T47D (cell line): Measurements from ENCODE around the gene TINAG.
"Not testable (repeated sequence)": the region's sequence is repeated elsewhere in the genome, so short reads cannot be mapped to it uniquely, and the experiment has no call there.

Source experiments
- DNase-seq, 2 experiments: peaks; one replicate each; pipeline versions ENCODE4 v3.0.0 to v3.0.0-alpha.2; 2011 to 2012; ENCODE audit warnings: low read depth in 1 of 2, low spot score in 1 of 2
- JUND ChIP-seq: IDR thresholded peaks from 2 replicates; pipeline ENCODE4 v1.6.1; 2012; ENCODE audit warnings: low read depth
- in situ Hi-C: cut with HindIII; loops from 2 replicates; pipeline ENCODE4 v1.10.0; 2016; ENCODE audit warnings: low sequenced_read_pairs, low pct_unique_long_range_greater_than_20kb

The TINAG gene

GRCh38 chr6:54327631-54328030 is 19.4 kb downstream of the TINAG start:
- TF ChIP-seq JUND = no peak
- no peak for DNase-seq
- in situ Hi-C loops = no loop called here

- DNase-seq, in situ Hi-C loops: not testable (repeated sequence)
Measured at GRCh38 chr6:54331571-54331970, 23.3 kb downstream of the TINAG start.

DNA sequence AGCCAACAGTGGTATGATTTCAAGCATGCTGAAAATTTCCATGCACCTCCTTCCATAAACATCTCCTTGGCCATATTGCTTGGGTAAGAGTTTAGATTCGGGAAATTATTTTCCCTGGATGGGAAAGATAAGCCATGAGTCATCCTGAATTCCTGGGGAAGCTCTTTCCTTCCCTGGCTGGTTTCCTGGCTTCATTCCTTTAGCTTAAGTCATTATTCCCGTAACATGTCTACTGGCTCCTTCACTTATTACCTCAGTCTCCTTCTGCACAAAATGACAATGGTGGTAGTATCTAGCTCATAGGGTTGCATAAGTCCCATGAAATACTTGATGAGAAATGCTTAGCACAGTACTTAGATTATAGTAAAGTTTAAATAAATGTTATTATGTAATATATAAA is 27.6 kb downstream of the TINAG start:
- TF ChIP-seq JUND = no peak
- in situ Hi-C loops = no loop called here
- DNase-seq = peak in 1 of 2 experiments; percentile 5

DNA sequence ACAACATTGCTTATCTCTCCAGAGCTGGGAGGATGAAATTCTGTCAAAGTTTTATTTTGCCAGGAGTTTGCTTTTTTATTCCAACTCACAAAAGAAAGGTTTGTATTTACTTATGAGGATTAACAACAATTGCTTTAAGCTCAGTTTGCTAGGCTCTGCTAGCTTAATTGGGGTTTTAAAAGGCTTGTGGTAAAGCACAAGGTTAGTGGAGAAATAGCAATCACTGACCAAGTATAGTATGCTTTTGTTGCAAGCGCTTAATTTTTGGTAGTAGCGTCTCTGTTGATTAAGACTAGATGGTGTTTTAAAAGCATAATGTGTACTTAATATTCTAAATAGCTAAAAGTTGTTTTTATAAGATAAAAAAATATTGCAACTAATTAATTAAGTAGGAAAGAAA is 45.7 kb downstream of the TINAG start:
- TF ChIP-seq JUND = no peak
- in situ Hi-C loops = no loop called here
- no peak for DNase-seq

DNA sequence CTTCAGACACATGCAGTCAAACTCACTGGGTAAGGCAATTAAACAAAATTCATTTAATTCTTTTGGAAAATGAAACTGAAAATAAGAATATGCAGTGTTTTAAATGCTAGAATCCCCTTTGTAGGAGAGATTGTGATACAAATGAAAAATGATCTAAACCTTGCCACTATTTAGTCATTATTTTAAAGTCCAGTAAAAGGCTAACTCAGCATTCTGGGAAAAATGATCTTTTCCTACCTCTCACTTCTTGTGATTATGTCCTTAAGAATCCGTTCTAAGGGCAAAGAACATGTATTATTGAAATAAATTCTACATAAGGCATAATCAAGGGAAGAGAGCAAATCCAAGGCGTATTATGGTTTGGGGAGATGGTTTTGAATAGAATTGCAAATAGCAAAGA is 46.4 kb downstream of the TINAG start:
- no peak for TF ChIP-seq JUND
- no peak for DNase-seq
- in situ Hi-C loops = no loop called here

GRCh38 chr6:54357141-54357540 is 48.9 kb downstream of the TINAG start:
- TF ChIP-seq JUND = no peak

DNA sequence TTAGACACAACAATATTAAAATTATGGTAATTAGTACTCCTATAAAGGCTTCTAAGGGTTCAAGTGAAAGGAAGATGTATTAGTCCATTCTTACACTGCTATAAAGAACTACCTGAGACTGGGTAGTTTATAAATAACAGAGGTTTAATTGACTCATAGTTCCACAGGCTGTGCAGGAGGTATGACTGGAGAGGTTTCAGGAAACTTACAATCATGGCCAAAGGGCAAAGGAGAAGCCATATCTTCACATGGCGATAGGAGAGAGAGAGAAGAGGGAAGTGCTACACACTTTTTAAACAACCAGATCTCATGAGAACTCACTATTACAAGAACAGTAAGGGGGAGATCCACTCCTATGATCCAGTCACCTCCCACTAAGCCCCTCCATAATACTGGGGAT is 52.9 kb downstream of the TINAG start:
- no peak for DNase-seq
- in situ Hi-C loops = no loop called here
- no peak for TF ChIP-seq JUND

More at GRCh38 chr6:54357141-54357540, 48.9 kb downstream of the TINAG start:
- no peak for DNase-seq
- in situ Hi-C loops = no loop called here

DNA sequence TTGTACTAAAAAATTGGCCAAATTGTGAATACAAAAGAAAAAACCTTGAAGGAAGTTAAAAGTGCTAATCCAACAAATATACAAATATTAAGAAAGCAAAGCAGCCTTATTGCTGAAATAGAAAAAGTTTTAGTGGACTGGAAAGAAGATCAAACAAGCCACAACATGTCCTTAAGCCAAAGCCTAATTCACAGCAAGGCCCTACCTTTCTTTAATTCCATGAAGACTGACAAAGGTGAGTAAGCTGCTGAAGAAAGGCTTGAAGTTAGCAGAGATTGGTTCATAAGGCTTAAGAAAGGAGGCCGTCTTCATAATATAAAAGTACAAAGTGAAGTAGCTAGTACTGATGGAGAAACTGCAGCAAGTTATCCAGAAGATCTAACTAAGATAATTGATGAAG is 53.5 kb downstream of the TINAG start:
- no peak for TF ChIP-seq JUND
- in situ Hi-C loops = no loop called here
- no peak for DNase-seq

DNA sequence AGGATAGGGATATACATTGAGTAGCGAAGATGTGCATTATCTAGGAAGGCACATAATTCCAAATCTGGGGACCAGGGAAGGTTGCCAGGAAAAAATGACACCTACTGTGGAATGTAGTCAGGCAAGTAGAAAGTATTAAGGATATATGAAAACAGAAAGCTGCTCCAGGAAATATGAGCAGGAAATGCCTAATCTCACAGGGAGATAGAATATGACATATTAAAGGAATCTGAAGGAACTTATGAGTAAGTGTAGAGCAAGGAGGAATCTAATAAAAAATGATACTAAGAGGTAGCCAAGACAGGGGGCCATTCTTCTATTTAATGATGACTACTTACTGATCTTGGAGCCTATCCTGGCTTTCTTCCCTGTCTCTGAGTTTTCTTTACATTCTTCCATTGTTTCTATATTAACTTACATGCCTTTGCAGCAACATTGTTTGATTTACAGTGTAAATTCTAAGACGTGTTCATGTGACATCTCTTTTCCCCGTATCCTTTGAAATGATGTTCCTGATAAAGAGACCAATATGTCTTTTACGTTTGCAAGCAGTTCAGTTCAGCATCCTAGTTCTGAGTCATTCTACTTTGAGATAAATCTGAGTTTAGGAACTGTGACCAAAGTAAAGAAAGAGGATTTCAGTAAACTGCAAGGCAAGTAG is 58.6 kb downstream of the TINAG start:
- TF ChIP-seq JUND = no peak
- in situ Hi-C loops = no loop called here
- DNase-seq = peak in 1 of 2 experiments; percentile 7

DNA sequence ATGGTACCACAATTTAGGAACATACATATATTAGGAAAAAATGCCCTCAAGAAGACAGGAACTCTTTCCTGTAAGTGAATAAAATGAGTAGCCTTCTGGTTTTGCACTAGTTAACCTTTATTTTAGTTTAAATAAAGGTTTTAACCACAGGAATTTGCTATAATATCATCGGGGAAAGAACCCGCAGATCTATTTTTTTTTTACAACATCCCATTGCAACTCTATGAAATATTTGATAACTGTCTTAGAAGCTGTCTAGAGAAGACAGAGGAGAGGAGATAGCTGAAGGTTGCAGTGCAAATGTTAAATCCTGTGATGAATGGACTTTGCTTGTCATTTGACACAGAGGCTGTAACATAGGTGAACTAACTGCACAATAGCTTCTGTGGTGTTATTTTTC is 69.5 kb downstream of the TINAG start:
- no peak for DNase-seq
- in situ Hi-C loops = no loop called here
- no peak for TF ChIP-seq JUND

DNA sequence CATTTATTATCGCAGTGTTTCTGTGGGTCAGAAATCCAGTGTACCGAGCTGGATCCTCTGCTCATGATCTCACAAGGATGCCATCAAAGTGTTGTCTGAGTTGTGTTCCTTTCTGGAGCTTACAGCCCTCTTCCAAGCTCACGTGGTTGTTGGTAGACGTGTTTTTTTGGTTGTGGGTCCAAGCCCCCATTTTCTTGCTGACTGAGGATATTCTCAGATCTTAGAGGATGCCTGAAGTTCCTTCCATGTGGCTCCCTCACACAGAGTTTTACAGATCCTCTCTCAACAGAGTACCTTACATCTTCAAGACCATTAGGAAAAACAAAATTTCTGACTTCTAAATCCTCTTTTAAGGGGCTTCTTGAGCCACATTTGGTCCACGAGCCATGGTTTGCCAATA is 78.1 kb downstream of the TINAG start:
- no peak for TF ChIP-seq JUND
- in situ Hi-C loops = no loop called here
- no peak for DNase-seq

DNA sequence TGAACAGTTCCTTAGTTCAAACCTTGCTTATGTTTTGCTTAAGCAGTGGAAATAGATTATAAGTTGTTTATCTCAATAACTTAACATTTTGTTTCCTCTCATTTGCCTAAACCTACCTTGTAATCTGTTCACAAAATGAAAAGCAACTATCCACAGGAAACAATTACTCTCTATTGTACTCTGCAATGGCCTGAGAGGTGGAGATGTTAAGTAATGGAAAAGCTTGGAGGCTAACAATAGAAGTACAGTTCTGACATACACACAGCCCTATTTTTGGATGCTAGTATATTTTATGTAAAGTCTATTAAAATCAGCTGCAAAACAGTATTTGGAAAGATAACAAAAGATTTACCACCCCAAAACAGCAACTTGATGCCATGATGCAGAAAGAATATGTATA is 82.1 kb downstream of the TINAG start:
- no peak for DNase-seq
- in situ Hi-C loops = no loop called here
- TF ChIP-seq JUND = no peak

- no peak for TF ChIP-seq JUND
Measured at GRCh38 chr6:54391577-54391976, 83.3 kb downstream of the TINAG start.

DNA sequence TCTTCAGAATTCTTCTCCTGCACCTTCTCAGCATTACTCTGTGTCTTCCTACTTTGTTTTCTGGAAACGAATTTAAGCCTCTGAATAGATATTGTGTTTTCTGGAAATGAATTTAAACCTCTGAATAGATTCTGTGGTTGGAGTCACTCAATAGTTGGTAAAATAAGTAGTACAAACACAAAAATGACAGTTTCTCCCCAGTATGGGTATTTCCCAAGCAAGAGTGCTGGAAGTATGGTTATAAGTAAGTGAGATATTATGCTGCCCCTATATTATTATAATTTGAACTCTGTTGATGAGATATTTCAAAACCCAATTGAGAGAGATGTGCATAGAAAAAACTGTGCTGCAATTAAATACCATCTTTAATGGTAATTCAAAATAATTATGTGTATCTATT is 94.9 kb downstream of the TINAG start:
- no peak for TF ChIP-seq JUND
- DNase-seq = no peak
- in situ Hi-C loops = no loop called here

More at GRCh38 chr6:54391577-54391976, 83.3 kb downstream of the TINAG start:
- DNase-seq = no peak
- in situ Hi-C loops = no loop called here
